Measurements from ENCODE around the gene ATG4B.

GRCh38 chr2:241617431-241618154 is 19.9 kb upstream of the ATG4B start:
- no peak for TF ChIP-seq GATA2 (IDR thresholded peaks at IDR 0.05; ENCODE audit: low read depth, low read length)
- no peak for TF ChIP-seq GATA3 (IDR thresholded peaks at IDR 0.05; ENCODE audit: low read depth, low read length)

Measured in SH-SY5Y (cell line).